Gastrocnemius medialis (tissue), 4 donors: ENCODE measurements around the gene RAD21L1. TPM values are rescaled to one million over a fixed set of nuclear protein-coding genes. Genes with fewer than 3 reads are reported as not detected.

Experiments used
- ATAC-seq, 2 donors: fragments of 150-250 bp; one replicate each; pipeline ENCODE4 v1.9.1; 2016
- DNase-seq, 2 donors: peaks; one replicate each; pipeline ENCODE4 v3.0.0-alpha.2; 2019
- H3K27ac ChIP-seq, 4 donors: fragments of 200-600 bp; sonication (generic); 1 replicate in 1 of 4; 2 replicates in 3 of 4; pipeline ENCODE4 v1.5.1; 2016 to 2018; ENCODE audit warnings: mild to moderate bottlenecking in 2 of 4, moderate library complexity in 1 of 4
- H3K27me3 ChIP-seq, 3 donors: fragments of 200-600 bp; sonication (generic) in 2 of 3; 1 replicate in 1 of 3; 2 replicates in 2 of 3; pipeline versions ENCODE4 v1.5.1 to v1.6.0; 2016 to 2019; ENCODE audit warnings: mild to moderate bottlenecking in 1 of 3, moderate library complexity in 1 of 3
- H3K36me3 ChIP-seq, 2 donors: fragments of 200-600 bp; sonication (generic) in 1 of 2; one replicate each; pipeline ENCODE4 v1.5.1; 2017 to 2018
- H3K4me1 ChIP-seq, 2 donors: fragments of 200-600 bp; sonication (generic) in 1 of 2; one replicate each; pipeline ENCODE4 v1.5.1; 2016 to 2017; ENCODE audit warnings: mild to moderate bottlenecking in 2 of 2
- H3K4me3 ChIP-seq, 4 donors: fragments of 200-600 bp; sonication (generic) in 3 of 4; 1 replicate in 1 of 4; 2 replicates in 3 of 4; pipeline ENCODE4 v1.5.1; 2016 to 2019; ENCODE audit warnings: mild to moderate bottlenecking in 2 of 4
- H3K9me3 ChIP-seq, 3 donors: fragments of 200-600 bp; sonication (generic) in 2 of 3; 1 replicate in 1 of 3; 2 replicates in 2 of 3; pipeline ENCODE4 v1.5.1; 2016 to 2019
- POLR2A ChIP-seq, 2 donors: fragments of 450-650 bp; IDR thresholded peaks; one replicate each; pipeline ENCODE4 v1.6.1; 2017; ENCODE audit warnings: antibody characterized with exemption in 2 of 2, mild to moderate bottlenecking in 2 of 2, moderate library complexity in 2 of 2
- in situ Hi-C, 4 donors: fragments of 200-750 bp; cut with MboI; loops; one replicate each; pipeline versions ENCODE4 v1.15.0 to v1.8.0; 2017; ENCODE audit warnings: low sequenced_read_pairs in 4 of 4
- intact Hi-C: fragments of 100-400 bp; cut with DNase I; formaldehyde crosslinking; loops from one replicate; pipeline ENCODE4 v1.15.1; 2023; ENCODE audit warnings: low total_unique reads
- total RNA-seq, 4 donors: library from RNA; depleted of rRNA; stranded (reverse); fragments of >200 nt; gene quantifications; one replicate each; pipeline versions ENCODE4 v1.1.0 to v1.2.3, GENCODE V29; 2016
- TF ChIP-seq, protein P1 (sequence below), 5 experiments: fragments of 450-650 bp in 3 of 5; fragments of 200-600 bp in 2 of 5; sonication (generic) in 2 of 5; IDR thresholded peaks in 4 of 5; conservative IDR thresholded peaks in 1 of 5; 1 replicate in 4 of 5; 2 replicates in 1 of 5; pipeline ENCODE4 v1.5.1; 2016 to 2019; ENCODE audit warnings: antibody characterized with exemption in 5 of 5, mild to moderate bottlenecking in 3 of 5, moderate library complexity in 3 of 5

Gene RAD21L1
- total RNA-seq, 4 donors from 2014 or later, result 0.18 TPM; not detected in 3

DNA sequence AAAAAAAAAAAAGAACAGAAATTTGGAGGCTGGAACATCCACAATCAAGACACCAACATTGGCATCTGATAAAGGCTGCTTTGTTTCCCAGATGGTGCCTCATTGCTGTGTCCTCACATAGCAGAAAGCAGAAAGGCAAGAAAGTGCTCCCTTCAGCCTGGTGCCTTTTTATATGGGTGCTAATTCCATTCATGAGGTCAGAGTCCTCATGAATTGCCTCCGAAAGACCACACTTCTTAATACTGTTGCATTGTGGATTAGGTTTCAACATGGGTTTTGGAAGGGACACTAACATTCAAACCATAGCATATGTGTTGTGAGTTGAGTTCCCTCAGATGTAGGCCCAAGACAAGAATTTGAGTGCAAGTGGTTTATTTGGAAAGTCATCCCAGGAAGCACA is 30.6 kb upstream of the RAD21L1 start:
- intact Hi-C loops, result no loop called here

DNA sequence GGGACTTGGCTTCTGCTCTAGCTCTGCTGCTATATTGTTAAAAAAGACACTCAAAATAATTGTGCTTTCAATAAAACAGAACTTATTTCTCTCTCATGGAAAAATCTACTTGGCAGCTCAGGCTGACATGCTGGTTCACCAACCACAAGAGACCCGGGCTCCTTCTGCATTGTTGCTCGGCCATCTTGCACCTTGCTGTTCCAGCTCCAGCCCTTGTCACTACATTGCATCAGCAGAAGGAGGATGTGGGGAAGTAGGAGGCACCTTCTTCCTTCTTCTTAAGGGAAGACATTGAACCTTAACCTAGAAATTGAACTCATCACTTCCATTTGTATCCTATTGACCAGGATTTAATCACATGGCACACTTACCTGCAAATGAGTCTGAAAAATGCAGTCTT is 29.2 kb upstream of the RAD21L1 start:
- H3K9me3 ChIP-seq, result no peaks in the 10 kb centered on the region
- in situ Hi-C loops, result no loop called here
- H3K4me3 ChIP-seq, result no peak overlapping the region
- no peak for ATAC-seq
- no peaks in the 10 kb centered on the region for H3K36me3 ChIP-seq
- intact Hi-C loops, result no loop called here
- no peak overlapping the region for H3K27ac ChIP-seq
- no peak for TF ChIP-seq POLR2A (IDR thresholded peaks at IDR 0.05)
- TF ChIP-seq, protein P1, sequence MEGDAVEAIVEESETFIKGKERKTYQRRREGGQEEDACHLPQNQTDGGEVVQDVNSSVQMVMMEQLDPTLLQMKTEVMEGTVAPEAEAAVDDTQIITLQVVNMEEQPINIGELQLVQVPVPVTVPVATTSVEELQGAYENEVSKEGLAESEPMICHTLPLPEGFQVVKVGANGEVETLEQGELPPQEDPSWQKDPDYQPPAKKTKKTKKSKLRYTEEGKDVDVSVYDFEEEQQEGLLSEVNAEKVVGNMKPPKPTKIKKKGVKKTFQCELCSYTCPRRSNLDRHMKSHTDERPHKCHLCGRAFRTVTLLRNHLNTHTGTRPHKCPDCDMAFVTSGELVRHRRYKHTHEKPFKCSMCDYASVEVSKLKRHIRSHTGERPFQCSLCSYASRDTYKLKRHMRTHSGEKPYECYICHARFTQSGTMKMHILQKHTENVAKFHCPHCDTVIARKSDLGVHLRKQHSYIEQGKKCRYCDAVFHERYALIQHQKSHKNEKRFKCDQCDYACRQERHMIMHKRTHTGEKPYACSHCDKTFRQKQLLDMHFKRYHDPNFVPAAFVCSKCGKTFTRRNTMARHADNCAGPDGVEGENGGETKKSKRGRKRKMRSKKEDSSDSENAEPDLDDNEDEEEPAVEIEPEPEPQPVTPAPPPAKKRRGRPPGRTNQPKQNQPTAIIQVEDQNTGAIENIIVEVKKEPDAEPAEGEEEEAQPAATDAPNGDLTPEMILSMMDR (IDR thresholded peaks at IDR 0.05 in 4 of 5, conservative IDR thresholded peaks at IDR 0.05 in 1 of 5), result no peak
- no peaks in the 10 kb centered on the region for H3K27me3 ChIP-seq
- no peaks in the 10 kb centered on the region for H3K4me1 ChIP-seq
- DNase-seq, result no peak

More for the DNA sequence above, 30.6 kb upstream of the RAD21L1 start:
- no peaks in the 10 kb centered on the region for H3K36me3 ChIP-seq
- H3K4me3 ChIP-seq, result no peak overlapping the region
- no peak for TF ChIP-seq POLR2A (IDR thresholded peaks at IDR 0.05)
- TF ChIP-seq, protein P1 (IDR thresholded peaks at IDR 0.05 in 4 of 5, conservative IDR thresholded peaks at IDR 0.05 in 1 of 5), result no peak
- no peak for DNase-seq
- in situ Hi-C loops, result no loop called here
- H3K9me3 ChIP-seq, result no peaks in the 10 kb centered on the region
- no peak for ATAC-seq
- H3K27me3 ChIP-seq, result no peaks in the 10 kb centered on the region
- H3K4me1 ChIP-seq, result no peaks in the 10 kb centered on the region
- H3K27ac ChIP-seq, result no peak overlapping the region

DNA sequence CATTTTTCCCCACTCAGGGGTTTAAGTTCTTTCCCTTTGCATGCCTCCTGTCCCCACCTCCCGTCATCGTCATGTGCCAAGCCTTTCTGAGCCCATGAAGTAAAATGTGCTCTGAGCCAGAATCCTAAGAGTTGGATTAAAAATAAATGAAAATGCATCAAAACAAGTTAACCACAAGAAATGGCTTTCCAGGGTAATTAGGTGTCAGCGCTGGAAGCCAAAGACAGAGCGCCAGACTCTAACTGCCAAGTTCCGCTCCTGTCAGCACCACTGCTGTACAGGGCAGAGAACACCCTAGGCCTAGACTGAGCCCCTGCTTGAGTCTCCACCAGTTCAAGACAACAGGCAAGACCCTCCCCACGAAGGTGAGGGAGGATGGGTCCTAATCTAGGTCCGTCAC is 28.0 kb upstream of the RAD21L1 start:
- no peak for TF ChIP-seq POLR2A (IDR thresholded peaks at IDR 0.05)
- TF ChIP-seq, protein P1 (IDR thresholded peaks at IDR 0.05 in 4 of 5, conservative IDR thresholded peaks at IDR 0.05 in 1 of 5), result no peak
- H3K36me3 ChIP-seq, result no peaks in the 10 kb centered on the region
- in situ Hi-C loops, result no loop called here
- no peaks in the 10 kb centered on the region for H3K4me1 ChIP-seq
- ATAC-seq (no peak), DNase-seq (no peak)
- no peaks in the 10 kb centered on the region for H3K27me3 ChIP-seq
- H3K9me3 ChIP-seq, result no peaks in the 10 kb centered on the region
- H3K27ac ChIP-seq, result no peak overlapping the region
- H3K4me3 ChIP-seq, result no peak overlapping the region
- intact Hi-C loops, result no loop called here

DNA sequence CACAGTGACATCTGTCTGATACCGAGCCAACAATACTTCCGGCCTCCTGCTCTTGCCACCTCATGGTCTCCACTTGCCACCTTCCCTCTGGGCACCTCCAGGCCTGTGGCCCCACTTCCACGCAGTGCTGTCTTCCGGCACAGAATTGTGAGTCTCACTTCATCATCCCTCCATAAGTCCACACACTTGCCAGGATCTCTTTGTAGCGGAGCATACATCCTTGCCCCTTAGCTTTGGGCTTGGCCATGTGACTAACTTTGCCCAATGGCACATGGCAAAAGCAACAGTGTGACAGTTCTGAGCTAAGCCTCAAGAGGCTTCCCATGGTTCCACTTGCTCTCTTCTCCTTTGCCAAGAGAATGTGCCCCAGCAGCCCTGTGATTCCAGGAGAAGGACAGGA is 27.1 kb upstream of the RAD21L1 start:
- Histone ChIP-seq H3K27me3 (no peaks in the 10 kb centered on the region), H3K4me1 (no peaks in the 10 kb centered on the region), H3K36me3 (no peaks in the 10 kb centered on the region), H3K9me3 (no peaks in the 10 kb centered on the region), H3K27ac (no peak overlapping the region), H3K4me3 (no peak overlapping the region)
- in situ Hi-C loops, result no loop called here
- TF ChIP-seq, protein P1 (IDR thresholded peaks at IDR 0.05 in 4 of 5, conservative IDR thresholded peaks at IDR 0.05 in 1 of 5), result no peak
- no peak for TF ChIP-seq POLR2A (IDR thresholded peaks at IDR 0.05)
- no peak for DNase-seq
- no peak for ATAC-seq
- intact Hi-C loops, result no loop called here

DNA sequence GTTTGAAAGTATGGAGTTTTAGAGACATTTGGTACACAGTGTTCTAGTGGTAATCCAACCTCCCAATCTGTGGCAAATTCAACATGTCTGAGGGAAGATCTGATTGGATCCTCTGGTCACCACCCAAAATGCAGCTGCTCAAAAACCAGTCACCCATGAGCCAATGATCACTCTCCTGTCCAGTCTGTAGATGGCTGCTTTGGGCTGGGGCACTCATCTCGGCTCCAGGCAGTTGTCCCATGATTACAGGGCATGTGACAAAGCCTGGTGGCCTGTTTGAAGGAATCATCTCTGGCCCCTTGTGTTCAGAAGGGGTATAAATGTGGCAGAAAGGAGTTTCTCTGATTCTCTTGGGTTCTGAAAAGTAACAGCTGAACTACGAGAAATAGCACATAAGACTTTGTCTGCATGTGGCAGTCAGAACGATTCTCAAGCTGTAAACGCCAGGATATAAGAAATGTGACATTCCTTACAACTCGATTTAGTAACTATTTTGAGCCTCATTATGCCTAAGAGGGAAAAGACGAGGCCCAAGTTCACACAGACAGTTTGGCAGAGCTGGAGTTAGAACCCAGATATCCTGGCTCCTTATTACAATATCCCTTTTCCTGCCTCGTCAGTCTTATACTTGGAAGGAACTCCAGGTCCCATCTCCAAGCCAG is 26.5 kb upstream of the RAD21L1 start:
- in situ Hi-C loops, result no loop called here
- no peaks in the 10 kb centered on the region for H3K4me1 ChIP-seq
- intact Hi-C loops, result no loop called here
- no peak overlapping the region for H3K4me3 ChIP-seq
- no peak for TF ChIP-seq POLR2A (IDR thresholded peaks at IDR 0.05)
- TF ChIP-seq, protein P1 (IDR thresholded peaks at IDR 0.05 in 4 of 5, conservative IDR thresholded peaks at IDR 0.05 in 1 of 5), result no peak
- H3K27me3 ChIP-seq, result no peaks in the 10 kb centered on the region
- DNase-seq (no peak), ATAC-seq (no peak)
- H3K27ac ChIP-seq, result peak overlapping the region in 2 of 4 donors; percentile 46 to 51
- H3K36me3 ChIP-seq, result no peaks in the 10 kb centered on the region
- no peaks in the 10 kb centered on the region for H3K9me3 ChIP-seq
